ENCODE data around the gene LRRC53.

The LRRC53 gene

DNA sequence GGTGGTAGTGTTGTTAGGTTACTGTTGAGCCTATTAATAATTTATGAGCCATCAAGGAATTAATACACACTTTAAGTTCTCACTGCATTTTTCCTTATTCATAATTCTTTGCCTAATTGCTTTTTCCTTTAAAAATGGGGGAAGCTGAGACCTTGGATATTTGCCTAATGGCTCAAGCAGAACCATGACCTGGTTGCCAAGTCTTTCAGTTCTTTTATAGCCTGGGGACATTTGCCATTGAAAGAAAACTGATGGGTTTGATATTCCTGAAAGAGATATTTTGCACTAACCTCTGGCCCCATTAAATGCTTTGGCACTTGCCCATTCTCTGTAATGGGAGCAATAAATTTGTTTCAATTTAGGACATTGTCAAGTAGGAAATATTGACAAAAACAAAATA, 18.5 kb upstream of the LRRC53 start:
- H3K4me3 ChIP-seq (ENCODE audit: low read depth, low read length) = no peak overlapping the region
- no peak for DNase-seq (ENCODE audit: low read depth)
- TF ChIP-seq, protein P1, sequence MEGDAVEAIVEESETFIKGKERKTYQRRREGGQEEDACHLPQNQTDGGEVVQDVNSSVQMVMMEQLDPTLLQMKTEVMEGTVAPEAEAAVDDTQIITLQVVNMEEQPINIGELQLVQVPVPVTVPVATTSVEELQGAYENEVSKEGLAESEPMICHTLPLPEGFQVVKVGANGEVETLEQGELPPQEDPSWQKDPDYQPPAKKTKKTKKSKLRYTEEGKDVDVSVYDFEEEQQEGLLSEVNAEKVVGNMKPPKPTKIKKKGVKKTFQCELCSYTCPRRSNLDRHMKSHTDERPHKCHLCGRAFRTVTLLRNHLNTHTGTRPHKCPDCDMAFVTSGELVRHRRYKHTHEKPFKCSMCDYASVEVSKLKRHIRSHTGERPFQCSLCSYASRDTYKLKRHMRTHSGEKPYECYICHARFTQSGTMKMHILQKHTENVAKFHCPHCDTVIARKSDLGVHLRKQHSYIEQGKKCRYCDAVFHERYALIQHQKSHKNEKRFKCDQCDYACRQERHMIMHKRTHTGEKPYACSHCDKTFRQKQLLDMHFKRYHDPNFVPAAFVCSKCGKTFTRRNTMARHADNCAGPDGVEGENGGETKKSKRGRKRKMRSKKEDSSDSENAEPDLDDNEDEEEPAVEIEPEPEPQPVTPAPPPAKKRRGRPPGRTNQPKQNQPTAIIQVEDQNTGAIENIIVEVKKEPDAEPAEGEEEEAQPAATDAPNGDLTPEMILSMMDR (IDR thresholded peaks at IDR 0.05; ENCODE audit: low read depth, low read length, missing control alignments) = no peak

DNA sequence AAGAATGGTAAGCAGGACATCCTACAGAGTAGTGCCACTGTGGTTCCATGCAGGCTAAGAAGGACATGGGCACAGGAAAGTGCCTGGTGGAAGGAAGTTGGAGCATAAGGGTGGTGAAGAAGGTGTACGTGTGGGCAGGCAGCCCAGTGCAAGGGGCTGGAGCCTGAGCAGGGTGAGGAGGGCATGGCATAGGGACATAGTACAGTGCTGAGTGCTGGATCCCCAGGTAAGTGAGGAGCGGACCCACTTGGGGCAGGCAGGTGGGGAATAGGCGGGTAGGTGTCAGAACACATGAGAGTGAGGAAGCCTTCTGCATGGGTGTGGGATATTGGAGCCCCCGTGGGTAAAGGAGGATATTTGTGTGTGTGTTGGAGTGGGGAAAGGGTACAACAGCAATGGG, 15.7 kb upstream of the LRRC53 start:
- no peak for DNase-seq (ENCODE audit: low read depth)
- TF ChIP-seq, protein P1 (IDR thresholded peaks at IDR 0.05; ENCODE audit: low read depth, low read length, missing control alignments) = no peak
- H3K4me3 ChIP-seq (ENCODE audit: low read depth, low read length) = no peak overlapping the region

DNA sequence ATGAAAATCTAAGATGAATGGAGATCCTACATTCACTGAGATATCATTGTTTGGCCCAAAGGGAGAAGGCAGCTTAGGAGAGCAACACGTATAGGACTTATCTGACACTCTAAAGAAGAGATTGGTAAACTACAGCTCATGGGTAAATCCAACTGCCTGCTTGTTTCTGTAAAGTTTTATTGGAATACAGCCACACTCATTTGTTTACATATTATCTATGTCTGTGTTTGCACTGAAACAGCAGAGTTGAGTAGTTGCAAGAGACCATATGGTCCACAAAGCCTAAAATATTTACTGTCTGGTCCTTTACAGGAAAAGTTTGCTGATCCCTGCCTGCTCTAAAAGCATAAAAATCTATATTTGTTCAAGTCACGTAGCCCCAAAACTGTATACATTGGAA, 14.3 kb upstream of the LRRC53 start:
- H3K4me3 ChIP-seq (ENCODE audit: low read depth, low read length) = no peak overlapping the region
- TF ChIP-seq, protein P1 (IDR thresholded peaks at IDR 0.05; ENCODE audit: low read depth, low read length, missing control alignments) = no peak
- no peak for DNase-seq (ENCODE audit: low read depth)

DNA sequence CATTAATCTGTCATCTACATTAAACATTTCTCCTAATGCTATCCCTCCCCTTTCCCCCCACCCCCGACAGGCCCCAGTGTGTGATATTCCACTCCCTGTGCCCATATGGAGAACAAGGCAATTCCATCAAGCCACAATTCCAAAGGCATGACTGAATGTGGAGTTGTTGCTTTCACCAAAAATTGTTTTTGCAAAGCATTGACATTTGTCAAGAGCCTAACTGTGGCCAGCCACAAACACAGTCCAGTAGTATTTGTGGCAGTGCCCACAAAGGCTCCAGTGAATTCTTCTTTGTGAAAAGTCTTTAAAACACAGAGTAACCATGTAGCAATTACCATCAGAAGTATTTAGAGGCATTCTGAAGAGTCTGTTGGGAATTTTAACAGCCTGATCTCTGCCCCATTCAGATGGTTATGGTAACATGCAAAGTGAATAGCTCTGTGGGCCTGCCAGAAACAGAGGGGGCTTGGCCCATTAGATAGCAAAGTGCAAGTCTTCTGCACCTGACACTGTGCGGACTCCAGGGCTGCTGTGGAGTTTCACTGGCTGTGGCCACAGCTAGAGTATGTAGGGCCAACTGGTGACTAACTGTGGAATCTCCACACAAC, 11.6 kb upstream of the LRRC53 start:
- no peak for DNase-seq (ENCODE audit: low read depth)
- no peak overlapping the region for H3K4me3 ChIP-seq (ENCODE audit: low read depth, low read length)
- TF ChIP-seq, protein P1 (IDR thresholded peaks at IDR 0.05; ENCODE audit: low read depth, low read length, missing control alignments) = no peak

DNA sequence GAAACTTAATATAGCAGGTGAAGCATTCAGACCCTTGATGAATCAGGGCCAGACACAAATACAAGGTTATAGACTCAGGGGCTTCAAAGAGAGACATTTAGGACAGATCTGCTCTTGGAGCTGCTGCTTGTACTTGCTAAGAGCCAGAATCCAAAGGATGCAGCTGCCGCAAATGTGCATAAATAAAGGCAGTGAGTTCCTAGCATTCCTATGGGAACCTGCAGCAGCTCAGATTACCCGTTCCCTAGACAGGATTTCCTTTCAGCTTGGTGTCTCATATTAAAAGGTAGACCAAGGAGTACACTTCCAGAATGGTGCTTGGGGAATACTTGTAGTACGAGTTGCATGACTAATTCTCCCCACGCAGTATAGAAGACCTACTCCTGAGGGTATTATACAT, 9.7 kb upstream of the LRRC53 start:
- H3K4me3 ChIP-seq (ENCODE audit: low read depth, low read length) = no peak overlapping the region
- TF ChIP-seq, protein P1 (IDR thresholded peaks at IDR 0.05; ENCODE audit: low read depth, low read length, missing control alignments) = no peak
- no peak for DNase-seq (ENCODE audit: low read depth)

DNA sequence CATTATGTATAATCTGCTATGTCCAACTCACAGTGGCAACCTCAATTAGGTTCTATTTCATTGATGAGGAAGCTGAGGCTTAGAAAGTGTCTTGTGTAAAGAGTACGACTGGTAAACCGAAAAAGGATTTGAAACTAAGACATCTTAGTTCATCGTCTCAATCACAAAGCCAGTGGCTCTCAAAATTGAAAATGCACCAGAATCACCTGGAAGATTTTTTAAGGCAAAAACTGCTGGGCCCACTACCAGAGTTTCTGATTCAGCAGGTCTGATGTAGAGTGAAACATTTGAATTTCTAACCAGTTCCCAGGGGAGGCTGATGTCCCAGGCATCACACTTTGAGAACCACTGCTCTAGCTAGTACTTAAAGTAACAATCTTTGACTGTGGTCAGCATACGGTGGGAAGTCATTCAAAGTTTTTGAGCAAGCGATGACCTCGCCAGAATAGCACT, 5.2 kb upstream of the LRRC53 start:
- no peak overlapping the region for H3K4me3 ChIP-seq (ENCODE audit: low read depth, low read length)
- peak; percentile 24 for DNase-seq (ENCODE audit: low read depth)
- TF ChIP-seq, protein P1 (IDR thresholded peaks at IDR 0.05; ENCODE audit: low read depth, low read length, missing control alignments) = no peak
